ENCODE measurements around the gene OR2T4.

GRCh38 chr1:248359415-248359814 lies 2.0 kb upstream of the OR2T4 start:
- TF ChIP-seq ATF7 (IDR thresholded peaks at IDR 0.05; ENCODE audit: low read depth): no peak
- no peak for TF ChIP-seq SIN3A (IDR thresholded peaks at IDR 0.05; ENCODE audit: low read depth, low read length)
- TF ChIP-seq CTCF (IDR thresholded peaks at IDR 0.05 in 2 of 3, conservative IDR thresholded peaks at IDR 0.05 in 1 of 3; ENCODE audit: control insufficient read depth in 2 of 3, extremely low read depth in 1 of 3, insufficient read depth in 1 of 3, low read depth in 3 of 3, low read length in 3 of 3): no peak
- no peak for TF ChIP-seq PAX8 (IDR thresholded peaks at IDR 0.05)
- no peak for TF ChIP-seq ZNF274 (IDR thresholded peaks at IDR 0.05; ENCODE audit: insufficient read depth, insufficient read length)
- TF ChIP-seq MTA2 (IDR thresholded peaks at IDR 0.05; ENCODE audit: low read depth): no peak
- no peak for TF ChIP-seq REST (IDR thresholded peaks at IDR 0.05; ENCODE audit: low read depth, low read length)
- TF ChIP-seq ETV6 (conservative IDR thresholded peaks at IDR 0.05 in 1 of 2, IDR thresholded peaks at IDR 0.05 in 1 of 2; ENCODE audit: borderline replicate concordance in 1 of 2, low read depth in 1 of 2): no peak
- TF ChIP-seq POLR2A (IDR thresholded peaks at IDR 0.05; ENCODE audit: low read depth, low read length): no peak
